Lung (tissue), 13 donors: Measurements from ENCODE around the gene HHIP. TPM values are rescaled to one million over a fixed set of nuclear protein-coding genes. Genes with fewer than 3 reads are reported as not detected.
"Not testable (repeated sequence)": the region's sequence is repeated elsewhere in the genome, so short reads cannot be mapped to it uniquely, and the experiment has no call there.

Source experiments
- ATAC-seq: fragments of 200-7000 bp; cut with Tn5 transposase; one replicate; pipeline ENCODE4 v1.9.1; 2020; ENCODE audit warnings: moderate number of reproducible peaks; ENCODE audit not compliant: insufficient read depth, low FRiP score
- DNase-seq, 3 donors: peaks; one replicate each; pipeline ENCODE4 v3.0.0-alpha.2; 2013 to 2017
- H3K27ac ChIP-seq, 2 donors: one replicate each; pipeline ENCODE4 v1.5.1; 2013; ENCODE audit warnings: mild to moderate bottlenecking in 2 of 2, moderate library complexity in 2 of 2, control low read depth in 1 of 2, inconsistent platforms in 1 of 2, low read depth in 1 of 2, low read length in 1 of 2
- H3K27me3 ChIP-seq, 3 donors: one replicate each; pipeline ENCODE4 v1.5.1; 2013; ENCODE audit warnings: low read length in 2 of 3; ENCODE audit not compliant: control insufficient read depth in 3 of 3, insufficient read depth in 3 of 3
- H3K36me3 ChIP-seq, 4 donors: one replicate each; pipeline ENCODE4 v1.5.1; 2013; ENCODE audit warnings: low read length in 4 of 4, mild to moderate bottlenecking in 1 of 4, moderate library complexity in 1 of 4; ENCODE audit not compliant: control insufficient read depth in 4 of 4, insufficient read depth in 4 of 4
- H3K4me1 ChIP-seq, 5 donors: one replicate each; pipeline ENCODE4 v1.5.1; 2013; ENCODE audit warnings: low read length in 5 of 5, mild to moderate bottlenecking in 2 of 5, moderate library complexity in 1 of 5; ENCODE audit not compliant: control insufficient read depth in 5 of 5, insufficient read depth in 5 of 5
- H3K4me3 ChIP-seq: one replicate; pipeline ENCODE4 v1.5.1; 2013; ENCODE audit warnings: mild to moderate bottlenecking, control low read depth, moderate library complexity
- H3K9ac ChIP-seq, 2 donors: one replicate each; pipeline ENCODE4 v1.5.1; 2013; ENCODE audit warnings: low read length in 2 of 2, control low read depth in 1 of 2; ENCODE audit not compliant: insufficient read depth in 1 of 2
- H3K9me3 ChIP-seq, 4 donors: one replicate each; pipeline ENCODE4 v1.5.1; 2013; ENCODE audit warnings: low read length in 3 of 4, mild to moderate bottlenecking in 1 of 4, moderate library complexity in 1 of 4; ENCODE audit not compliant: control insufficient read depth in 4 of 4, insufficient read depth in 3 of 4
- WGBS, 2 donors: extraction: QIAGEN DNeasy Blood & Tissue Kit; methylation state at CpG; one replicate each; pipeline ENCODE4 v1.1.7; 2013; 5-methylcytosine and 5-hydroxymethylcytosine counted together
- polyA plus RNA-seq, 2 donors: library from polyadenylated mRNA; stranded (reverse); fragments of 200-250 nt; gene quantifications; one replicate each; pipeline ENCODE4 v1.2.1, GENCODE V29; 2013
- small RNA-seq: library from RNA; depleted of rRNA; stranded (forward); fragments of <200 nt; gene quantifications from one replicate; pipeline ENCODE3, GENCODE V24; 2014; ENCODE audit warnings: low replicate concordance
- total RNA-seq, 2 donors: library from RNA; depleted of rRNA in 1 of 2; stranded (reverse); fragments of >200 nt in 1 of 2; gene quantifications; one replicate each; pipeline ENCODE4 v1.2.1, GENCODE V29; 2014 to 2021
- TF ChIP-seq, protein P1 (sequence below): IDR thresholded peaks from 2 replicates; pipeline ENCODE4 v1.5.1; 2012; ENCODE audit warnings: mild to moderate bottlenecking; ENCODE audit errors: control extremely low read depth, extremely low read depth
- donor health status: control.
- donor health status: control.
- donor health status: Bipolar disorder and iron deficiency.
- donor health status: healthy.
- donor health status: DM: yes; HTN: yes; CAD: no.

Gene HHIP
- total and polyA plus RNA-seq, 4 donors, result 11.6 to 116 (median 90.2) TPM

DNA sequence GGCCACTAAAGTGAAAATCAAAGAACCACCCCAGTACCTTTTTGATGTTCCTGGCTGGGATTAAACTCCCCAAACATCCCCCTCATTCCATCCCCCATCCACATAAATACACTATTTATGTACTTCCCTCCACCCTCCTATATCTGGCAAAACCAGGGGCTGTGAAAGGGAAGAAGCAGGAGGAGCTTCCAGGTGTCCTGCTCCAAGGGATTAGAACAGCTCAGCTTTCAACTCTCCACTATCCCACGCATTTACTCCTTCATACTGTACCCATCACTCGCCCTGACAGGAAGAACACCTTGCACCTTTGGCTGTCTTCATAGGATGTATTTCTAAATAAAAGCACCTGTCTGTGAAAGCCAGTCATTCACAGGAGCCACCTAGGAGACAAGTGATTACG lies 140.0 kb downstream of the HHIP start:
- no peak for ATAC-seq
- 82 to 84% methylated on average over 3 of the region's 3 CpGs for WGBS, 2 donors
- Histone ChIP-seq H3K9ac (no peak overlapping the region), H3K4me3 (no peak overlapping the region), H3K36me3 (no peaks in the 10 kb centered on the region), H3K27ac (no peak overlapping the region), H3K27me3 (no peaks in the 10 kb centered on the region), H3K4me1 (no peaks in the 10 kb centered on the region), H3K9me3 (no peaks in the 10 kb centered on the region)
- no peak for DNase-seq
- TF ChIP-seq, protein P1, sequence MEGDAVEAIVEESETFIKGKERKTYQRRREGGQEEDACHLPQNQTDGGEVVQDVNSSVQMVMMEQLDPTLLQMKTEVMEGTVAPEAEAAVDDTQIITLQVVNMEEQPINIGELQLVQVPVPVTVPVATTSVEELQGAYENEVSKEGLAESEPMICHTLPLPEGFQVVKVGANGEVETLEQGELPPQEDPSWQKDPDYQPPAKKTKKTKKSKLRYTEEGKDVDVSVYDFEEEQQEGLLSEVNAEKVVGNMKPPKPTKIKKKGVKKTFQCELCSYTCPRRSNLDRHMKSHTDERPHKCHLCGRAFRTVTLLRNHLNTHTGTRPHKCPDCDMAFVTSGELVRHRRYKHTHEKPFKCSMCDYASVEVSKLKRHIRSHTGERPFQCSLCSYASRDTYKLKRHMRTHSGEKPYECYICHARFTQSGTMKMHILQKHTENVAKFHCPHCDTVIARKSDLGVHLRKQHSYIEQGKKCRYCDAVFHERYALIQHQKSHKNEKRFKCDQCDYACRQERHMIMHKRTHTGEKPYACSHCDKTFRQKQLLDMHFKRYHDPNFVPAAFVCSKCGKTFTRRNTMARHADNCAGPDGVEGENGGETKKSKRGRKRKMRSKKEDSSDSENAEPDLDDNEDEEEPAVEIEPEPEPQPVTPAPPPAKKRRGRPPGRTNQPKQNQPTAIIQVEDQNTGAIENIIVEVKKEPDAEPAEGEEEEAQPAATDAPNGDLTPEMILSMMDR, result no peak

DNA sequence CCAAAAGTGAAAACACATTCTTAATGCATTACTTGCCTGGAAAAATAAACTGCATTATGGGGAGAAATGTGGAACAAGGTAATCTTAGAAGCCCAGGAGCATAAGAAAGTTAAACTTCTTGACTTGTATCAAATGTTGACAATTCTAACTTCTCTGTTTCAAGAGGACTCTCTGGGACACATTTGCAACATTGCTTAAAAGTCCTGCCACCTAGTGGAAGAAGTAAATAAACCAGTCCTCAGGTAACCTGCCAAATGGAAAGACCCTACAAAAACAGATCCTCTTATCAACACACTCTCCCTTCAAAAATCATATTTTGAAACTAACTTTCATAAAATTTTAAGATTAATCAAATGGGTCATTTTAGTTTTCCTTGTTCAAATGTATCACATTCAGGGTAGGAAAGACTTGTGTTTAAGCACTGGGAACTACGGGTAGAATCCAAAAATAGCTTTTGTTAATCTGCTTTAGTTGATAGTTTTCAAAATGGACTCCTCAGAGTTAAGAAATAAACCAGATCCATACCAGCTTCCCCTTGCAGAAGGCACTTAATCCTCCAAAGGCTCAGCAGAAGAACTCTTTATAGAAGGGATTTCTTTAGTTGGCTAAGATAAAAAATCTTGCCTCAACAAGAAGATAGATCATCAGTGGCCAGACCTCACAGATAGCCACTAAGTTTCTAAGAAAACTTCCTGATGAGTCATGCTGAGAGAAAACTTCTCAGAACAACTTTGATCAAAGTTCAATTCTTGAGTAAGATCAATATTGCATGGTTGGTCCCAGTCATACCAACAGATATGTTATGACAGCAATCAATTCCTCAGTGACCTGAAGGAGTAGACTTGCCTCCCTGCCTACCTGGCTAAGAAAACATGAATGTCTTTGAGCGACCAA lies 141.7 kb downstream of the HHIP start:
- WGBS, 2 donors, result 83 to 87% methylated on average over 2 of the region's 2 CpGs
- TF ChIP-seq, protein P1, result peak; percentile 8
- peak in 2 of 3 donors; percentile 62 to 72 for DNase-seq

DNA sequence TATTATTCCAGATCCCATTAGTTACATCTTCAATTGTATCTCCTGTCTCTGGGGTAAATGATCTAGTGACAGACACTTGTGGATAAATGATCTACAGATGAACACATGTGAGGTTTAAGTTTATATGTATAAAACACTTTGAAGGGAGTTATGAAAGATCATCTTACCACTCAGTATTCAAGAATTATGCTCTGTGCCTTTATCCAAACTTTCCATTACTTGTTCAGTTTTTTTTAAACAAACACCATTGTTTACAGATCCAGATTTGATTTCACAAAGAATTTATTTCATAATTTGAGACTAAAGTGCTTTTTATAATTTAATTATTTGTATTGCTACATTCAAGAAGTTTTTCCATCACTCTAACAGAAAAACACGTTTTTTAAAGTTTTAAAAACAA lies 142.5 kb downstream of the HHIP start:
- Histone ChIP-seq H3K4me1 (no peaks in the 10 kb centered on the region), H3K4me3 (no peak overlapping the region), H3K9ac (no peak overlapping the region), H3K9me3 (no peaks in the 10 kb centered on the region), H3K27ac (no peak overlapping the region), H3K36me3 (no peaks in the 10 kb centered on the region), H3K27me3 (no peaks in the 10 kb centered on the region)
- WGBS, 2 donors, result 52 to 62% methylated on average over 1 of the region's 1 CpG
- ATAC-seq (no peak), DNase-seq (no peak)
- TF ChIP-seq, protein P1, result no peak

More for the DNA sequence above, 141.7 kb downstream of the HHIP start:
- Histone ChIP-seq H3K4me1 (no peaks in the 10 kb centered on the region), H3K4me3 (no peak overlapping the region), H3K36me3 (no peaks in the 10 kb centered on the region), H3K9ac (no peak overlapping the region), H3K9me3 (no peaks in the 10 kb centered on the region), H3K27ac (no peak overlapping the region), H3K27me3 (no peaks in the 10 kb centered on the region)
- no peak for ATAC-seq

DNA sequence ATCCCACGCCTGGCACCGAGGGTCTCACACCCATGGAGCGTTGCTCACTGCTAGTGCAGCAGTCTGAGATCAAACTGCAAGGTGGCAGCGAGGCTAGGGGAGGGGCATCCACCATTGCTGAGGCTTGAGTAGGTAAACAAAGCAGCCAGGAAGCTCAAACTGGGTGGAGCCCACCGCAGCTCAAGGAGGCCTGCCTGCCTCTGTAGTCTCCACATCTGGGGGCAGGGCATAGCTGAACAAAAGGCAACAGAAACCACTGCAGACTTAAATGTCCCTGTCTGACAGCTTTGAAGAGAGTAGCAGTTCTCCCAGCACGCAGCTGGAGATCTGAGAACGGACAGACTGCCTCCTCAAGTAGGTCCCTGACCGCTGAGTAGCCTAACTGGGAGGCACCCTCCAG lies 146.0 kb downstream of the HHIP start:
- H3K9me3 ChIP-seq, ATAC-seq, H3K9ac ChIP-seq, H3K4me3 ChIP-seq, H3K4me1 ChIP-seq, DNase-seq, H3K27me3 ChIP-seq, H3K27ac ChIP-seq, H3K36me3 ChIP-seq: not testable (repeated sequence)
- 81 to 87% methylated on average over 8 of the region's 8 CpGs for WGBS, 2 donors

Small RNAs within 50 kb of the gene (small RNA-seq; reads per million reads assigned to genes)
- not detected for gene RF02271
